Right ventricle myocardium superior (tissue), 1 donor: ENCODE data around the gene ZNF2. TPM values are rescaled to one million over a fixed set of nuclear protein-coding genes. Genes with fewer than 3 reads are reported as not detected.
"Not testable (repeated sequence)": the region's sequence is repeated elsewhere in the genome, so short reads cannot be mapped to it uniquely, and the experiment has no call there.

Experiments
- ATAC-seq: fragments of 200-7000 bp; cut with Tn5 transposase; one replicate; pipeline ENCODE4 v1.9.1; 2020; ENCODE audit warnings: mild to moderate bottlenecking; ENCODE audit not compliant: poor library complexity
- DNase-seq: peaks from one replicate; pipeline ENCODE4 v3.0.0-alpha.2; 2020
- intact Hi-C: fragments of 100-400 bp; cut with DNase I; formaldehyde crosslinking; loops from one replicate; pipeline ENCODE4 v1.11.2; 2022
- total RNA-seq: library from RNA; stranded (reverse); fragmentation: NEBNext Ultra II Directional; extraction: Animal tissue kit (Norgen Biotek cat#: 25700); gene quantifications from one replicate; pipeline ENCODE4 v1.2.1, GENCODE V29; 2021
- donor health status: DM: no; HTN: yes; CAD: no; lungs with severe emphysema.

ZNF2 gene
- total RNA-seq, 1 donor from 2014 or later = 5.0 TPM

DNA sequence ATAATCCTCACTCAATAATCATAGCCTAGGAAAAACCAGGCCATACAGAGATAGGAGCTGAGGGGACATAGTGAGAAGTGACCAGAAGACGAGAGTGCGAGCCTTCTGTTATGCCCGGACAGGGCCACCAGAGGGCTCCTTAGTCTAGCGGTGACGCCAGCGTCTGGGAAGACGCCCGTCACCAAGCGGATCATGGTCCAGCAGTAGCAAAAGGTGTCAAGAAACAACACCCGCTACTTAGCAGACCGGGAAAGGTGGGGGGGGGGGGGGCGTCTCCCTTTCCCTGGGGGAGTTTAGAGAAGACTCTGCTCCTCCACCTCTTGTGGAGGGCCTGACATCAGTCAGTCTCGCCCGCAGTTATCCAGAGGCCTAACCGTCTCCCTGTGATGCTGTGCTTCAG, 27.3 kb downstream of the ZNF2 start:
- intact Hi-C loops, ATAC-seq: not testable (repeated sequence)
- DNase-seq = peak; percentile 78

DNA sequence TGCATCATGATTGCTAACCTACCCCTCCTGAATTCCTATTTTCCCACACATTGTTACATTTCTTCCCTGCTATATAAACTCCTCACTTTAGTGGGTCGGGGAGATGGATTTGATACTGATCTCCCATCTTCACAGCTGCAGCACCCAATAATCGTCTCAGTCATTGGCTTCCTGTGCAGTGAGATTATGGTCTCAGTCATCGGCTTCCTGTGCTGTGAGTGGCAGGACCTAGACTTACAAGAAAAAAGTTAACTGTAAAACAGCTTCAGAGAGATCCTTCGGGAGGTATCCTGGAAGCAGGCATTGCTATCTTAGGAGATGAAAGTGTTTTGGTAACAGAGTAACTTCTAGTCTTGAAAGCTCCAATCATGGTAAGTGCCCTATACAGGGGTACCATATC, 38.3 kb downstream of the ZNF2 start:
- no peak for DNase-seq
- no peak for ATAC-seq
- intact Hi-C loops = no loop called here

DNA sequence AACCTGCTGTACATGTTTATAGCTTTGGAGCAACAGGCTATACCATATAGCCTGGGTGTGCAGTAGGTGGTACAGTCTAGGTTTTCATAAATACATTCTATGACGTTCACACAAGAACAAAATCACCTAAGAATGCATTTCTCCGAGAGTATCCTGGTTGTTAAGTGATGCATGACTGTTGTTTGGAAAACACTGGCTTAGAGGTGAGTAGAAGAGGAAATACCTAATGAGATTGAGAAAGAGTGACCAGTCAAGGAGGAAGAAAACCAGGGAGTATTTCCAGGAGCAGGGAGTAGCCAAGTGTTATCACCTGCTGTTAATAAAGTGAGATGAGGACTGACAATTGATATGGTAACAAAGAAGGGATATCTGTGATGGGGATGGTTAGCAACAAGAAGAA, 38.8 kb downstream of the ZNF2 start:
- ATAC-seq (no peak), DNase-seq (no peak)
- intact Hi-C loops = no loop called here

DNA sequence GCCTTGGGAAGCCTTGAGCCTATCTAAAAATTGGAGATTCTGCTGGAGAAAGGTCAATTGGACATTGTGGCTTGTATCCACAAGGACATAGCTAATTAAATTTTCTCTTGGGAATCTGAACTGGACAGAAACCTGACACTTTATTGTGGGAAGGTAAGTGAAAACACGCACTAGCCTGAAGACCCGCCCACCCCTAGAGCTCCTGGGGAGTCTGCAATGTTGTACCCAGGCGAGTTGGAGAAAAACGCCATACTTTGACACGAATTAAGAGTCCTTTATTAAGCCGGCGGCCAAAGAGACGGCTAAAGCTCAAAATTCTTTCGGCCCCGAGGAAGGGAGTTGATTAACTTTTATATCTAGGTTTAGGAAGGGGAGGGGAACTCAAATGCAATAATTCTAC, 40.5 kb downstream of the ZNF2 start:
- ATAC-seq = no peak
- intact Hi-C loops = no loop called here
- DNase-seq = no peak

DNA sequence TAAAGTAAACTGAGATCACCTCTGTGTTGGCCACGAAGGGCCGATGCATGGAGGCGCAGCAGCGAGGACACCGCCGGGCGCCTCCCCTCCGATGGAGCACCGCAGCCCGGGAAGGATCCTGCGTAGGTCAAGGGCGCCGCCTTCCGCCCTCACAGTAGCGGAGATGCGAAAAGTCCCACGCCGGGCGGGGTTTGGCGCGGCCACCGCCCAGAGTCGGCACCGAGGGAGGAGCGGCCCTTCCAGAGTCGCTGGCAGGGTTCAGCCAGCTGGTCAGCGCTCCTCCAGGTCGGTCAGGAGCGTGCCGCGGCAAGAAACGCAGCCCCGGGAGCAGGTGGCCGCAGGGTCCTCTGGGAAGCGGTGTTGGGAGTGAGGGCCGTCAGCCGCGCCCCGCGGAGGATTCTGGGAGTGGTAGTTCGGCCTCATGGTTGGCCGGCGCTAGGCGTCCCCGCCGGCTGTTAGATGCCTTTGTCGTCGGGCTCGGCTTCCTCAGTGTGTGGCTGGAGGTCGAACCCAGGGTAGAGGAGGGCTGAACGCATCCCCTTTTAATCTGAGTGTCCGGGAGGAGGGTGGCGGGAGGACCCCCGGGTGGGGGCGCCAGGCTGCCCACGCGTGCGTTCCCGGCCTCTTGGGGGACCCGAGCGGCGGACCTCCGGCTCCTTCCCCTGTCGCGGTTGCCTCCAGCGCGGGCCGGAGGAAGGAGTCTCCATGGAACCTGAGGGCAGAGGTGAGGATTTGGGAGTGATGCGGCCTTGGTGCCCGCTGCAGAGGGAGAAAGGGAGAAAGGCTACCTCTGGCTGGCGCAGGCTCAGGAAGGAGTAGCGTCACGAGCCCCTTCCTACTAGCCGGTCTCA, 41.7 kb downstream of the ZNF2 start, which contains the start of gene ZNF892:
ZNF892 (plus strand) TSS at position 411 of the 851 bp plus-strand sequence; CDS start at position 706, 295 bp downstream.
- intact Hi-C loops = no loop called here
- peak; percentile 99 for ATAC-seq
- DNase-seq = peak; percentile 94

DNA sequence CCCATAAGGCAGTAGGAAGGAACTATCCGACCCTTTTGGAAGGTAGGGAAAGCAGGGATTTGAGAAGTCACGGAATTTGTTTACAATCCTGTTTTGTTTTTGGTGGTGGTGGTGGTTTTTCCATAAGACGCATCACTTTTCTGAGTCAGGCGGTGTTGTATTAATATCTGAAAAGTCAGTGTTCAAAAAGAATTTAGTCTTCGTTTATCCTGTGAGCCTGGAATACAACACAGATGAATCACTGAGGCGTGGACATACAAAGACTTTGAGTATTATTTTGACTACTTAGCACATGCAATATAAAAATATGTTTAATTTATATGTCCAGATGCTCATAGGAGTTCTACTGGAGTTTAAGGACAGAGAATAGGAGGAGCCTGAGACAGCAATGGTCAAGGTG, 42.5 kb downstream of the ZNF2 start:
- intact Hi-C loops = no loop called here

DNA sequence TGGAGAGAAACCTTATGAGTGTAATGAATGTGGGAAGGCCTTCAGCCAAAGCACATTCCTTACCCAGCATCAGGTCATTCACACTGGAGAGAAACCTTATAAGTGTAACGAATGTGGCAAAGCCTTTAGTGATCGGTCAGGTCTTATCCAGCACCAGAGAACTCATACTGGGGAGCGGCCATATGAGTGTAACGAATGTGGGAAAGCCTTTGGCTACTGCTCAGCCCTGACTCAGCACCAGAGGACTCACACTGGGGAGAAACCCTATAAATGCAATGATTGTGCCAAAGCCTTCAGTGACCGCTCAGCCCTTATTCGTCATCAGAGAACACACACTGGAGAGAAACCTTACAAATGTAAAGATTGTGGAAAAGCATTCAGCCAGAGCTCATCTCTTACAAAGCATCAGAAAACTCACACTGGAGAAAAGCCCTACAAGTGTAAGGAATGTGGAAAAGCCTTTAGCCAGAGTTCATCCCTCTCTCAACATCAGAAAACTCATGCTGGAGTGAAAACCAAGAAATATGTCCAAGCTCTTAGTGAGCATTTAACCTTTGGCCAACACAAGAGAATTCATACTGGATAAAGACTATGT, 49.5 kb downstream of the ZNF2 start:
- no peak for DNase-seq
- no peak for ATAC-seq
- intact Hi-C loops = no loop called here

More for the DNA sequence above, 42.5 kb downstream of the ZNF2 start:
- ATAC-seq (no peak), DNase-seq (no peak)

DNA sequence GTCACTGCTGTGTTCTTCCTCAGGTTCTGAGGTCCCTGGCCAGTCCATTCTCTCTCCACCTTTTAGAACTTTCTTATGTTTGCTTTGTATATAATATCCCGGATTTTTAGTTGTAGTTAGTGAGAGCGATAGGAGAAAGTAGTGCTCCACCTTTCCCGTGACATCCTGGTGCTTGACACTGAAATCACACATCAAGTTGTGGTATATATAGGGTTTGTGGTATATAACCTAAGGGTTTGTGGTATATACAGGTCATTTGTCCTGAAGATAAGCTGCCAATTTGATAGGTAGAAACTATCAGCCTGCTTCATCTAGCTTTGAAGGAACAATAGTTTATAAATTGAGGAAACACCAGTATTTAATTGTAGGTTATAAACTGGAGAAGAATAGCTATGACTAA, 54.8 kb downstream of the ZNF2 start:
- ATAC-seq (no peak), DNase-seq (no peak)
- intact Hi-C loops = no loop called here

DNA sequence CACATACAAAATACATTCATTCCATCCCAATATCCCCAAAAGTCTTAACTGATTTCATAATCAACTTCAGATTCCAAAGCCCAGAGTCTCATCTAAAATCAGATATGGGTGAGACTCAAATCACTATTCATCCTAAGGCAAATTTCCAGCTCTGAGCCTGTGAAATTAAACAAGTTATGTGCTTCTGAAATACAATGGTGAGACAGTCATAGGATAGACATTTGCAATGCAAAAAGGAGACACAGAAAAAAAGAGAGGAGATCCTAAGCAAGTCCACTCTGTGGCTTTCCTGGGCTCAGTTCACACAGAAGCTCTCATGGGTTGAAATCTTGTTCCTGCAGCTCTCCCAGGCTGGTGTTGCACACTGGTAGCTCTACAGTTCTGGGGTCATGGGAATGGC, 60.0 kb downstream of the ZNF2 start:
- intact Hi-C loops = no loop called here
- no peak for DNase-seq

DNA sequence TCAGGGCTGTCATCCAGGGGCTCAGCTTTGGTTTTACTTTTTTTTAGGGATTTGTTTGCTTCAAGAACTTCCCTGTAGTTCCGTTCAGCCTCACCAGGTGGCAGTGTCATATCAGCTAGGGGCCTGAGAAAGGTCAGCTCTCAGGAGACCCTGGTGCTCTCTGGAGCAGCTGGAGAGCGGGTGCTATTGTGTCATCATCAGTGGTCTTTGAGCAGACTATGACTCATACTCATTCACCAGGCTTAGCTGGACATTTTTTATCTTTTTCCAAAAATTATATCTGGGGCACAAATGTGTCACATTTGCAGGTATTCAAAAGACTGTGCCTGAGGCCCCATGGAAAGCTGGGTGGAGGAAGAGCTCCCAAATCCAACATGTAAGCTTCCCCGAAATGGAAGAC, 66.1 kb downstream of the ZNF2 start:
- intact Hi-C loops = loop anchor here (2.0 kb wide), 1 partner anchor 81 kb away; no protein-coding TSS in a partner anchor
- ATAC-seq (peak; percentile 53), DNase-seq (peak; percentile 44)

More for the DNA sequence above, 60.0 kb downstream of the ZNF2 start:
- ATAC-seq = no peak

DNA sequence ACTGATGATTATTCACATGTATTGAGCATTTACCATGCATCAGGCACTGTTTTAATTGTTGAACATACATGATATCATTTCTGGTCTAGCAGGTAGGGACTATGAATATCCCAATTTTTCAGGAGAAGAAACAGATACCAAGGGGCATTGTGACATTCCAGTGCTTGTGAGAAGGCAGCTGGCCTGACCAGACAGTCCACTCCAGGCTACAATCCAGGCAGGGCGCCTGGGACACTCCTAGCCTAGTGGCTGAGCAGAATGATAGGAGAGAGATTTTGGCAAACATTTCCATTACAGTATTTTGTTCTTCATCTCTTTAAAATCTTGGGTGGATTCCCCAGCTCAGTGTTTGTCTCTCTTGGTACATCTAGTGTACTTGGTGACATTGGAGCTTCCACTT, 66.6 kb downstream of the ZNF2 start:
- intact Hi-C loops = loop anchor here (2.0 kb wide), 1 partner anchor 81 kb away; no protein-coding TSS in a partner anchor
- no peak for ATAC-seq
- DNase-seq = no peak

Other genes with a start within 250 kb of the ZNF2 start
- 5.5 TPM for gene MAL, start 140.1 kb upstream of the ZNF2 start, total RNA-seq
- 77.0 TPM for gene MRPS5, start 44.0 kb upstream of the ZNF2 start, total RNA-seq
- 14.7 TPM for gene ZNF514, start 6.0 kb upstream of the ZNF2 start, total RNA-seq
- 2.9 TPM for gene ZNF892, start 41.7 kb downstream of the ZNF2 start, total RNA-seq
- gene PROM2, start 108.6 kb downstream of the ZNF2 start, total RNA-seq = 0.54 TPM
- gene KCNIP3, start 131.5 kb downstream of the ZNF2 start, total RNA-seq = 8.4 TPM
- gene FAHD2A, start 236.9 kb downstream of the ZNF2 start, total RNA-seq = 39.9 TPM